Duodenal mucosa (tissue), 2 donors: Measurements from ENCODE around the gene NGEF.

ENCODE experiments used
- H3K27ac ChIP-seq: one replicate; pipeline ENCODE4 v1.7.0; 2013; ENCODE audit warnings: low read depth, low read length
- H3K27me3 ChIP-seq, 2 donors: one replicate each; pipeline ENCODE4 v1.7.0; 2013; ENCODE audit warnings: low read length in 2 of 2, control low read depth in 1 of 2; ENCODE audit not compliant: insufficient read depth in 2 of 2, control insufficient read depth in 1 of 2
- H3K36me3 ChIP-seq, 2 donors: one replicate each; pipeline ENCODE4 v1.7.0; 2013; ENCODE audit warnings: low read length in 2 of 2, control low read depth in 1 of 2; ENCODE audit not compliant: insufficient read depth in 2 of 2, control insufficient read depth in 1 of 2
- H3K4me1 ChIP-seq, 2 donors: one replicate each; pipeline ENCODE4 v1.7.0; 2013; ENCODE audit warnings: low read length in 2 of 2, control low read depth in 1 of 2; ENCODE audit not compliant: insufficient read depth in 2 of 2, control insufficient read depth in 1 of 2
- H3K4me3 ChIP-seq, 2 donors: one replicate each; pipeline ENCODE4 v1.7.0; 2013; ENCODE audit warnings: low read length in 2 of 2, low read depth in 1 of 2
- H3K9ac ChIP-seq, 2 donors: one replicate each; pipeline ENCODE4 v1.7.0; 2013; ENCODE audit warnings: low read length in 2 of 2, low read depth in 1 of 2
- H3K9me3 ChIP-seq, 2 donors: one replicate each; pipeline ENCODE4 v1.7.0; 2013; ENCODE audit warnings: low read length in 2 of 2, control low read depth in 1 of 2; ENCODE audit not compliant: control insufficient read depth in 1 of 2

Gene NGEF

GRCh38 chr2:232886176-232886575 lies 126.9 kb downstream of the NGEF start:
- H3K9me3 ChIP-seq: no peaks in the 10 kb centered on the region
- H3K9ac ChIP-seq: no peak overlapping the region
- peaks cover 23 to 79% of the 10 kb centered on the region in 2 donors for H3K36me3 ChIP-seq
- no peak overlapping the region for H3K4me3 ChIP-seq
- no peak overlapping the region for H3K27ac ChIP-seq
- peaks cover 2% of the 10 kb centered on the region in 2 donors for H3K27me3 ChIP-seq
- no peaks in the 10 kb centered on the region for H3K4me1 ChIP-seq

GRCh38 chr2:232885264-232885961 lies 127.6 kb downstream of the NGEF start:
- Histone ChIP-seq H3K27ac (no peak overlapping the region), H3K4me3 (no peak overlapping the region), H3K9me3 (no peaks in the 10 kb centered on the region), H3K27me3 (no peaks in the 10 kb centered on the region), H3K4me1 (no peaks in the 10 kb centered on the region), H3K36me3 (peaks cover 18 to 78% of the 10 kb centered on the region in 2 donors), H3K9ac (no peak overlapping the region)

GRCh38 chr2:232884549-232885263 lies 128.3 kb downstream of the NGEF start:
- Histone ChIP-seq H3K27me3 (no peaks in the 10 kb centered on the region), H3K27ac (no peak overlapping the region), H3K4me1 (no peaks in the 10 kb centered on the region), H3K9me3 (no peaks in the 10 kb centered on the region), H3K4me3 (no peak overlapping the region), H3K36me3 (peaks cover 18 to 72% of the 10 kb centered on the region in 2 donors), H3K9ac (no peak overlapping the region)

GRCh38 chr2:232884001-232884421 lies 129.0 kb downstream of the NGEF start:
- Histone ChIP-seq H3K9ac (no peak overlapping the region), H3K9me3 (no peaks in the 10 kb centered on the region), H3K36me3 (peaks cover 16 to 72% of the 10 kb centered on the region in 2 donors), H3K4me1 (no peaks in the 10 kb centered on the region), H3K27me3 (no peaks in the 10 kb centered on the region), H3K4me3 (no peak overlapping the region), H3K27ac (no peak overlapping the region)

GRCh38 chr2:232883116-232883721 lies 129.8 kb downstream of the NGEF start:
- H3K36me3 ChIP-seq: peaks cover 10 to 72% of the 10 kb centered on the region in 2 donors
- no peak overlapping the region for H3K27ac ChIP-seq
- H3K27me3 ChIP-seq: no peaks in the 10 kb centered on the region

GRCh38 chr2:232882505-232883115 lies 130.4 kb downstream of the NGEF start:
- Histone ChIP-seq H3K27ac (no peak overlapping the region), H3K36me3 (peaks cover 7 to 67% of the 10 kb centered on the region in 2 donors), H3K9me3 (no peaks in the 10 kb centered on the region), H3K4me1 (no peaks in the 10 kb centered on the region), H3K4me3 (no peak overlapping the region), H3K9ac (no peak overlapping the region), H3K27me3 (no peaks in the 10 kb centered on the region)

More at GRCh38 chr2:232883116-232883721, 129.8 kb downstream of the NGEF start:
- no peak overlapping the region for H3K9ac ChIP-seq
- no peak overlapping the region for H3K4me3 ChIP-seq
- no peaks in the 10 kb centered on the region for H3K4me1 ChIP-seq
- H3K9me3 ChIP-seq: no peaks in the 10 kb centered on the region

GRCh38 chr2:232882085-232882484 lies 131.0 kb downstream of the NGEF start:
- Histone ChIP-seq H3K9ac (no peak overlapping the region), H3K27ac (no peak overlapping the region), H3K36me3 (peaks cover 7 to 67% of the 10 kb centered on the region in 2 donors), H3K4me1 (no peaks in the 10 kb centered on the region), H3K27me3 (no peaks in the 10 kb centered on the region), H3K4me3 (no peak overlapping the region), H3K9me3 (no peaks in the 10 kb centered on the region)

GRCh38 chr2:232880764-232881351 lies 132.2 kb downstream of the NGEF start:
- Histone ChIP-seq H3K4me3 (no peak overlapping the region), H3K9me3 (no peaks in the 10 kb centered on the region), H3K27ac (no peak overlapping the region), H3K9ac (no peak overlapping the region), H3K27me3 (no peaks in the 10 kb centered on the region), H3K36me3 (peaks cover 2 to 56% of the 10 kb centered on the region in 2 donors), H3K4me1 (no peaks in the 10 kb centered on the region)

GRCh38 chr2:232879618-232880494 lies 133.2 kb downstream of the NGEF start:
- H3K4me3 ChIP-seq: no peak overlapping the region
- H3K27ac ChIP-seq: no peak overlapping the region
- peaks cover 7 to 9% of the 10 kb centered on the region in 2 donors for H3K4me1 ChIP-seq
- H3K9me3 ChIP-seq: no peaks in the 10 kb centered on the region
- H3K9ac ChIP-seq: no peak overlapping the region
- peaks cover 2 to 46% of the 10 kb centered on the region in 2 donors for H3K36me3 ChIP-seq
- no peaks in the 10 kb centered on the region for H3K27me3 ChIP-seq
